Superior temporal gyrus (tissue), 1 donor: ENCODE results near the gene HIPK2.

ENCODE experiments used
- DNase-seq: peaks from one replicate; pipeline ENCODE4 v3.0.0-alpha.2; 2016; ENCODE audit errors: extremely low spot score

The HIPK2 gene

GRCh38 chr7:139589474-139589873 lies 188.3 kb downstream of the HIPK2 start:
- peak; percentile 56 for DNase-seq

- DNase-seq: no peak
Observed at GRCh38 chr7:139588632-139589031, 189.2 kb downstream of the HIPK2 start.

DNA sequence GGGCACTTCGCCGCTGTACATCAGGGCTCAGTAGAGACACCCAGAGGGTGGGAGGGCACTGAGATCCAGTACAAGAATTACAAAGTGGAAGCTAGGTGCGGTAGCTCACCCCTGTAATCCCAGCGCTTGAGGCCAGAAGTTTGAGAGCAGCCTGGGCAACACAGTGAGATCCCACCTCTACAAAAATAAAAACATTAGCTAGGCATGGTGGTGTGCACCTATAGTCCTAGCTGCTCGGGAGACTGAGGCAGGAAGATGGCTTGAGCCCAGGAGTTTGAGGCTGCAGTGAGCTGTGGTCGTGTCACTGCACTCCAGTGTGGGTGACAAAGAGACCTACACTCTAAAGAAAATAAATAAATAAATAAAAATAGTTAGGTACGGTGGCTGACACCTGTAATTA lies 190.3 kb downstream of the HIPK2 start:
- no peak for DNase-seq

GRCh38 chr7:139586286-139586685 lies 191.5 kb downstream of the HIPK2 start:
- no peak for DNase-seq

GRCh38 chr7:139585042-139585441 lies 192.8 kb downstream of the HIPK2 start:
- no peak for DNase-seq

DNA sequence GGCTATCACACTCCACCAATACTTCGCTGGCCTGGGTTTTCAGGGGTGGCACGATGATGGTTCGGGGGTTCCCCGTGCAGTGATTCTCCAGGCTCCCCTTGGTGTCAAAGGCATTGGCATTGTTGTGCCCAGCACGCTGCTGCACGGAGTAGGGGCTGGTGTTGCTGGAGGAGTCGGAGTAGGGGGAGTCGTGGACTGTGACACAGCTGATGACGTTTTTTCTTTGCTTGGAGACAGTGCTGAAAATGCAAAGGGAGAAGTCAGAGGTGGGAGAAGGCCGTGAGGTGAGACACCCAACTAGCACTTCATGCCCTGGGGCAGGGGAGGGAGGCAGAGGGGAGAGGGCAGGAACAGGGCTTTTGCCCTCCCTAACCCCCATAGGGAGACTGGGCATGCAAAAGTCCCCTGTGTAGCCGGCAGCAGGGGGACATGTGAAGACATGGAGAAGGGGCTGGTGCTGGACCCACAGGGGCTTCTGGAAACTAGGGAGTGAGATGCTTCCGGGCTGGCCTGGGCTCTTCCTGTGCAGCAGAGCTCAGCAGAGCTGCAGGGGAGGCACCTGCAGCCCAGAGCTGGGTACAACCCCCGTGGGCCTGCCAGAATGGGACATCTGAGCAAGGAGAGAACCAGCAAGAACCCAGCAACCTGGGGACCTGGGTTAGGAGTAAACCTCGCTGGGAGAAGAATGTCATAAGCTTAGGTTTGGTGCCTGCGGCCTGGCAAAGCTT lies 193.8 kb downstream of the HIPK2 start:
- DNase-seq: no peak

- no peak for DNase-seq
Observed at GRCh38 chr7:139582671-139583155, 195.1 kb downstream of the HIPK2 start.

DNA sequence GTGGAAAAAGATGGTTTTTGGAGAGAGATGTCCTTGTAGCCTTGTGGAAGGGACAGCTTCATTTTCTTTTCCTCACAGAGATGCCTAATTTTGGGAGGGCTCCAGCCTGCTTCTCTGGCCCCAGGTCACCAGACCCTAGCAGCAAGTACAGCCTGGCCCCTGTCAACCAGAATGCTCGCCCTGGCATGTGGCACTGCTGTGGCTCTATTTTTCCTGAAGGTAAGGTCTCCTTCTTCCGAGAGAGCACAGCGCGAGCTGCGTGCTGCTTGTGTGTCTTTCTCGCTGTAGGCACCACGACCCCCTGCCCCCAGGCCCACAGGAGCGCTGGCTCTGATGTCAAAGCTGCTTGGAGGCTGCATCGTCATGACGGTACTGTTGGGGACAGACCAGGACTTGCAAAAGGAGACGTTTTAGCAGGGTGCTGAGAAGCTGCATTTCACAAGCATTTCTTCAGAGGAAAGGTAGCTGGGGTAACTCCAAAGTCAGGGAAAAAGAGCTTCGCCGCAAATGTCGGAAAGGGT lies 195.6 kb downstream of the HIPK2 start:
- no peak for DNase-seq

GRCh38 chr7:139580435-139580834 lies 197.4 kb downstream of the HIPK2 start:
- no peak for DNase-seq

- DNase-seq: no peak
Observed at GRCh38 chr7:139576179-139576973, 201.4 kb downstream of the HIPK2 start.

- no peak for DNase-seq
Observed at GRCh38 chr7:139575338-139575680, 202.5 kb downstream of the HIPK2 start.

DNA sequence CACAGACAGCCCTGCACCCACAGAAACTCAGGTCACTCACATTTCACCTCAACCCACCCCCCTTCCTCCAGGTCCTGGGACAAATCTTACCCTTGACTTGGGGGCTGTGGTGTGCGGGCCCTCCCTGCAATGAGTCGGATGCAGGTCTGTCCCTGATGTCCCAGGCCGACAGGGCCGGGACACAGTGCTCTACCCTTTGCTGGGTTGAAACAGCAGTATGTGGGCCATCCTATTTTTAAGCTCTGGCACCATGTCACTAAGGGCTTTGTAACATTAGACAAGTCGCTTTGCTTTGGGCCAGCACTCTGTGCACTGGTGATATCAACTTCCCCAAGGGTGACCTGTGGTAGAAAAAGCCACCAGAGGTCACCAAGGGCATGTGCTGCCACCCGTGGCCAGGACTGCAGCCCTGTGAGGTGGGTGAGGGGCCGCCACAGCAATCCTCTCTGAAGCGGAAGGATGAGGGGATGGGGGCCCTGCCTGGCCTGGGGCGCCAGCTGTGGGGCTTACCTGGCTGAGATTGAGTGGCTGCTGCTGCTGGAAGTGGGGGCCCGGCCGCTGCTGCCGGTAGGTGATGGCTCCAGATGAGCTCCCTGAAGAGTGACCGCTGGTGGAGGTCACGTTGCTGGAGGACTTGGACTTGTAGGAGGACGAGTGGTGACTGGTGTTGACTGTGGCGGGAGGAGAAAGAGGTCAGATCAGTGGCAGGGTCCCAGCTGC lies 203.0 kb downstream of the HIPK2 start:
- no peak for DNase-seq

GRCh38 chr7:139573871-139574270 lies 203.9 kb downstream of the HIPK2 start:
- no peak for DNase-seq

GRCh38 chr7:139572704-139573385 lies 205.0 kb downstream of the HIPK2 start:
- DNase-seq: no peak

DNA sequence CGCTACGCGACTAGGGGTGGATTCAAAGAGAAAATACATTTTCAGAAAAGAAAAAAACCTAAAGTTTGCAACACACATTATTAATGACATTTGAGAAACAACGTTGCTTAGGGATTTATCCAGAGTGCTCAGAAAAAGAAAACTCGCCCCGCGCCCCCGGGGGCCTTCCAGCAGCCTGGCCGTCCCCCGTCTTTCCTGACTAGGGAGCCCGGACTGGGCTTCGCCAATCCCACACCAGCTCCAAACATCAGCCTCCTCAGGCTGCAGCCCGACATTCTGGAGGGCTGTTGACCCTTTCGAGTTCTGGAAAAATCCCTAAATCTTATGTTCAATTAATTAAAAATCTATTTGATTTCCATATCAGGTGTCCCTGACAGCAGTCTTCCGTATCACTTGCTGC lies 205.7 kb downstream of the HIPK2 start:
- DNase-seq: no peak

DNA sequence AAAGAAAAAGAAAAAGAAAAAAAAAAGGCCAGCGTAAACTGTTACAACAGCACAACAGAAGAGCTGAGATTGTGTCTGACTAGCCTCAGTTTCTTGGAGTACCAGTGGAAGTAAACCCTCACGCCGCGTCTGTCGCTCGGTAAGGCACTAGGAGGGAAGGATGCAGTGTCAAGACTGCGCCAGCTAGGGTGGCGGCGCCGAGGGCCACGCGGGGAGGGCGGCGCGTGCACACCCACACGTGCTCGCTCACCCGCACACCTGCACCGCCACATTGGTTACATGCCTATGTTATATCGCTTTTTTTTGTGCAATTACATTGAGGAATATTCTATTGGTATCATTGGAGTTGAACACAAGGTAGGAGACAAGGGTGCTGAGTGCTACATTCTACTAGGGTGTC lies 206.1 kb downstream of the HIPK2 start:
- DNase-seq: no peak

- DNase-seq: no peak
Observed at GRCh38 chr7:139571190-139571589, 206.6 kb downstream of the HIPK2 start.

DNA sequence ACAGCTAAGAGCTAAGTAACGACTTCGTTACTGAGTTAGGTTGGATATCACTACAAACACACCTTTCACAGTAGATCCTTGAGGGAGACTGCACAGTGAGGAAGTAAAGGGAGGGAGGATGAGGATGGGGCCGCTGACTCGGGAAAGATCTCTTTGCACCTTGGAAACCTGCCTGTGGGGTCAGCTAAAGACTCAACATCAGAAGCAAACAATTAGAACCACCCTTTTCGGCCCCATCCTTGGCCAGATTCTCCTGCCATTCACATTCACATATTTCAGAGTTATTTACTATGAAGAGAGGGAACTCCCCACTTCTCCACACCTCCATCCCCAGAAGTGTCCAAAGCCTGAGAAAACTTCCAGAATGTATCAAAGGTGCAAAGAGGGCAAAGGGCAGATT lies 207.2 kb downstream of the HIPK2 start:
- no peak for DNase-seq

- peak; percentile 81 for DNase-seq
Observed at GRCh38 chr7:139570119-139570518, 207.7 kb downstream of the HIPK2 start.

GRCh38 chr7:139568813-139569490 lies 208.8 kb downstream of the HIPK2 start:
- no peak for DNase-seq

DNA sequence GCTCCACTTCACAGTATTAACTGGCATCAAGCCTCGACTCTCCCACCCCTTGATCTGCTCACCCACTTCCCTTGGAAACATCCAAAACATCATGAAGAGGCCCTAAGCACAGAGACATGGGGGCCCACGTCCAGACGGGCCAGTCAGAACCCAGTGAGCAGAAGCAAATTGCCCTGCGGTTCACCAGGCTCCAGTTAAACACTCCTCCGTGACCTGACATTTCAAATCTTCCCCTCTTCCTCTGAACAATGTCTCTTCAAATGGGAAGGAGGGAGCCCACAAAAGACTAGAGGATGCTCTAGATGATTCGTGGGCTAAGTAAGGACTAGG lies 209.5 kb downstream of the HIPK2 start:
- DNase-seq: no peak
